HepG2 (cell line): ENCODE data around the gene EHBP1. TPM values are rescaled to one million over a fixed set of nuclear protein-coding genes. Genes with fewer than 3 reads are reported as not detected.

Experiments used
- CREBL2 ChIP-seq: sonication (generic); formaldehyde crosslinking; IDR thresholded peaks from 2 replicates; pipeline ENCODE4 v1.8.1; 2023; ENCODE audit warnings: missing genetic modification reagents, mild to moderate bottlenecking, borderline replicate concordance
- KDM5B ChIP-seq: sonication (generic); formaldehyde crosslinking; IDR thresholded peaks from 2 replicates; pipeline ENCODE4 v1.4.0; 2020; ENCODE audit warnings: missing genetic modification reagents, mild to moderate bottlenecking, borderline replicate concordance
- MAFG ChIP-seq: sonication (generic); formaldehyde crosslinking; IDR thresholded peaks from 2 replicates; pipeline ENCODE4 v1.5.1; 2020; ENCODE audit warnings: mild to moderate bottlenecking, missing genetic modification reagents
- MIER2 ChIP-seq: IDR thresholded peaks from 2 replicates; pipeline ENCODE4 v1.6.1; 2016; ENCODE audit warnings: missing biosample characterization, missing genetic modification reagents
- NKX3-1 ChIP-seq: sonication (generic); formaldehyde crosslinking; IDR thresholded peaks from 2 replicates; pipeline ENCODE4 v1.5.0; 2020; ENCODE audit warnings: missing genetic modification reagents
- PBX3 ChIP-seq: sonication (generic); formaldehyde crosslinking; IDR thresholded peaks from 2 replicates; pipeline ENCODE4 v1.8.1; 2023; ENCODE audit warnings: missing genetic modification reagents, inconsistent platforms, borderline replicate concordance
- RBM39 ChIP-seq: fragments of 200-400 bp; formaldehyde crosslinking; IDR thresholded peaks from one replicate; pipeline ENCODE4 v1.6.1; 2018; ENCODE audit warnings: antibody characterized with exemption, mild to moderate bottlenecking, low read depth, low read length; ENCODE audit not compliant: poor library complexity, severe bottlenecking
- SYNCRIP ChIP-seq: fragments of 200-400 bp; formaldehyde crosslinking; IDR thresholded peaks from 2 replicates; pipeline ENCODE4 v1.6.1; 2018; ENCODE audit warnings: mild to moderate bottlenecking, low read depth, low read length; ENCODE audit not compliant: insufficient read depth
- THAP9 ChIP-seq: sonication (generic); formaldehyde crosslinking; IDR thresholded peaks from 2 replicates; pipeline ENCODE4; 2020; ENCODE audit warnings: missing genetic modification reagents, mild to moderate bottlenecking, borderline replicate concordance
- WIZ ChIP-seq: sonication (generic); formaldehyde crosslinking; IDR thresholded peaks from 2 replicates; pipeline ENCODE4 v1.5.1; 2020; ENCODE audit warnings: mild to moderate bottlenecking, missing genetic modification reagents
- ZFP82 ChIP-seq: sonication (generic); formaldehyde crosslinking; IDR thresholded peaks from 2 replicates; pipeline ENCODE4 v1.5.1; 2020; ENCODE audit warnings: mild to moderate bottlenecking, missing genetic modification reagents, borderline replicate concordance
- ZHX1 ChIP-seq: sonication (generic); formaldehyde crosslinking; IDR thresholded peaks from 2 replicates; pipeline ENCODE4 v1.8.1; 2022; ENCODE audit warnings: low read depth, mild to moderate bottlenecking, missing genetic modification reagents
- ZNF180 ChIP-seq: sonication (generic); formaldehyde crosslinking; IDR thresholded peaks from 2 replicates; pipeline ENCODE4 v1.4.0; 2020; ENCODE audit warnings: low read depth, missing genetic modification reagents, borderline replicate concordance
- ZNF20 ChIP-seq: sonication (generic); formaldehyde crosslinking; IDR thresholded peaks from 2 replicates; pipeline ENCODE4 v1.4.0; 2020; ENCODE audit warnings: mild to moderate bottlenecking, moderate library complexity, missing genetic modification reagents
- ZNF282 ChIP-seq: fragments of 450-650 bp; IDR thresholded peaks from 2 replicates; pipeline ENCODE4 v1.6.1; 2018; ENCODE audit not compliant: partially characterized antibody
- ZNF382 ChIP-seq: sonication (generic); formaldehyde crosslinking; IDR thresholded peaks from 2 replicates; pipeline ENCODE4 v1.5.0; 2020; ENCODE audit warnings: missing genetic modification reagents, mild to moderate bottlenecking, borderline replicate concordance
- ZNF496 ChIP-seq: sonication (generic); formaldehyde crosslinking; IDR thresholded peaks from 2 replicates; pipeline ENCODE4 v1.8.1; 2023; ENCODE audit warnings: mild to moderate bottlenecking, moderate library complexity, missing genetic modification reagents; ENCODE audit not compliant: insufficient replicate concordance
- ZNF619 ChIP-seq: sonication (generic); formaldehyde crosslinking; IDR thresholded peaks from 2 replicates; pipeline ENCODE4 v1.4.0; 2020; ENCODE audit warnings: mild to moderate bottlenecking, missing genetic modification reagents
- ZSCAN20 ChIP-seq: sonication (generic); formaldehyde crosslinking; IDR thresholded peaks from 2 replicates; pipeline ENCODE4 v1.4.0; 2020; ENCODE audit warnings: missing genetic modification reagents, mild to moderate bottlenecking, borderline replicate concordance
- polyA plus RNA-seq, 8 experiments: library from polyadenylated mRNA; depleted of rRNA in 3 of 8; stranded (reverse) in 7 of 8; unstranded in 1 of 8; fragments of >200 nt; fragmentation: Illumina TruSeq in 4 of 8; extraction: Trizol in 4 of 8; gene quantifications; 2 replicates each; pipeline versions ENCODE4 v1.2.1 to v1.2.3, GENCODE V29; 2011 to 2016; ENCODE audit warnings: low read depth in 4 of 8, missing spikeins in 1 of 8, mixed read lengths in 1 of 8; ENCODE audit not compliant: insufficient read depth in 1 of 8
- total RNA-seq, 5 experiments: library from RNA; depleted of rRNA; stranded (reverse); fragments of >200 nt; fragmentation: Illumina TruSeq; extraction: Trizol; gene quantifications; 2 replicates each; pipeline ENCODE4 v1.2.3, GENCODE V29; 2016; ENCODE audit warnings: low read depth in 1 of 5

The EHBP1 gene
- total and polyA plus RNA-seq, 2 of the 13 experiments (the other 11 are each of a cell fraction or from before 2014, with no cell fraction given), result 93.5 to 146 TPM

GRCh38 chr2:62672601-62673000, 32.9 kb upstream of the EHBP1 start (continued):
- TF ChIP-seq SYNCRIP (no peak), ZSCAN20 (CRISPR knock-in tag) (no peak), ZNF382 (CRISPR knock-in tag) (no peak), ZNF180 (CRISPR knock-in tag) (no peak), ZNF20 (CRISPR knock-in tag) (no peak), ZHX1 (CRISPR knock-in tag) (no peak), ZNF619 (CRISPR knock-in tag) (no peak), ZNF282 (no peak), MIER2 (CRISPR knock-in tag) (no peak), ZNF496 (CRISPR knock-in tag) (no peak), CREBL2 (no peak), THAP9 (CRISPR knock-in tag) (no peak), PBX3 (CRISPR knock-in tag) (no peak), WIZ (CRISPR knock-in tag) (no peak), KDM5B (CRISPR knock-in tag) (no peak), MAFG (CRISPR knock-in tag) (no peak), NKX3-1 (CRISPR knock-in tag) (no peak), ZFP82 (no peak), RBM39 (no peak)
